OCI-M2 (cell line): ENCODE data around the gene FBXO4.

ENCODE experiments used
- DNase-seq: peaks from one replicate; lab custom pipeline; 2025; ENCODE audit not compliant: unreplicated experiment; lab: John Stamatoyannopoulos, UW

FBXO4 gene

GRCh38 chr5:41924872-41925554 lies at the start of gene FBXO4:
Gene FBXO4 (plus strand): TSS chr5:41925281. CDS start chr5:41925310, 29 bp downstream.
- DNase-seq, result peak; percentile 25

GRCh38 chr5:41876678-41877077 lies 48.4 kb upstream of the FBXO4 start:
- DNase-seq, result no peak

GRCh38 chr5:41877408-41877807 lies 47.7 kb upstream of the FBXO4 start:
- DNase-seq, result no peak

- no peak for DNase-seq
Measured at GRCh38 chr5:41878173-41878572, 46.9 kb upstream of the FBXO4 start.

- DNase-seq, result no peak
Measured at GRCh38 chr5:41878643-41879478, 46.2 kb upstream of the FBXO4 start.

- no peak for DNase-seq
Measured at GRCh38 chr5:41882765-41883164, 42.3 kb upstream of the FBXO4 start.

- no peak for DNase-seq
Measured at GRCh38 chr5:41883243-41883642, 41.8 kb upstream of the FBXO4 start.

GRCh38 chr5:41883936-41884335 lies 41.1 kb upstream of the FBXO4 start:
- DNase-seq, result no peak

GRCh38 chr5:41885286-41885685 lies 39.8 kb upstream of the FBXO4 start:
- DNase-seq, result no peak

GRCh38 chr5:41891066-41891707 lies 33.9 kb upstream of the FBXO4 start:
- no peak for DNase-seq

GRCh38 chr5:41892031-41892430 lies 33.0 kb upstream of the FBXO4 start:
- DNase-seq, result no peak

GRCh38 chr5:41893074-41893851 lies 31.8 kb upstream of the FBXO4 start:
- DNase-seq, result no peak

GRCh38 chr5:41896230-41896629 lies 28.9 kb upstream of the FBXO4 start:
- DNase-seq, result no peak

GRCh38 chr5:41903382-41903891 lies 21.6 kb upstream of the FBXO4 start:
- DNase-seq, result no peak

- peak; percentile 63 for DNase-seq
Measured at GRCh38 chr5:41903892-41904799, 20.9 kb upstream of the FBXO4 start, which contains the start of gene RIMOC1. Gene RIMOC1 (plus strand): TSS chr5:41904344. CDS start chr5:41904368, 24 bp downstream.

- DNase-seq, result no peak
Measured at GRCh38 chr5:41906151-41906550, 18.9 kb upstream of the FBXO4 start.

GRCh38 chr5:41908374-41909079 lies 16.6 kb upstream of the FBXO4 start:
- no peak for DNase-seq

GRCh38 chr5:41918105-41918504 lies 7.0 kb upstream of the FBXO4 start:
- DNase-seq, result no peak

GRCh38 chr5:41921166-41921565 lies 3.9 kb upstream of the FBXO4 start:
- no peak for DNase-seq
